Vagina (tissue), 2 donors: Measurements from ENCODE around the gene LAG3.

ENCODE experiments used
- CTCF ChIP-seq, 3 experiments: fragments of 450-650 bp in 2 of 3; fragments of 200-600 bp in 1 of 3; sonication (generic) in 1 of 3; IDR thresholded peaks; one replicate each; pipeline ENCODE4 v1.5.1; 2017 to 2019; ENCODE audit warnings: antibody characterized with exemption in 3 of 3, mild to moderate bottlenecking in 2 of 3, moderate library complexity in 2 of 3
- POLR2A ChIP-seq, 2 donors: fragments of 450-650 bp; IDR thresholded peaks; one replicate each; pipeline ENCODE4 v1.6.1; 2017; ENCODE audit warnings: antibody characterized with exemption in 2 of 2, mild to moderate bottlenecking in 2 of 2, moderate library complexity in 2 of 2
- POLR2AphosphoS5 ChIP-seq, 2 donors: sonication (generic); formaldehyde crosslinking; IDR thresholded peaks; one replicate each; pipeline ENCODE4 v1.9.0; 2017; ENCODE audit warnings: antibody characterized with exemption in 2 of 2, mild to moderate bottlenecking in 2 of 2, low read depth in 1 of 2; ENCODE audit not compliant: insufficient read depth in 1 of 2

DNA sequence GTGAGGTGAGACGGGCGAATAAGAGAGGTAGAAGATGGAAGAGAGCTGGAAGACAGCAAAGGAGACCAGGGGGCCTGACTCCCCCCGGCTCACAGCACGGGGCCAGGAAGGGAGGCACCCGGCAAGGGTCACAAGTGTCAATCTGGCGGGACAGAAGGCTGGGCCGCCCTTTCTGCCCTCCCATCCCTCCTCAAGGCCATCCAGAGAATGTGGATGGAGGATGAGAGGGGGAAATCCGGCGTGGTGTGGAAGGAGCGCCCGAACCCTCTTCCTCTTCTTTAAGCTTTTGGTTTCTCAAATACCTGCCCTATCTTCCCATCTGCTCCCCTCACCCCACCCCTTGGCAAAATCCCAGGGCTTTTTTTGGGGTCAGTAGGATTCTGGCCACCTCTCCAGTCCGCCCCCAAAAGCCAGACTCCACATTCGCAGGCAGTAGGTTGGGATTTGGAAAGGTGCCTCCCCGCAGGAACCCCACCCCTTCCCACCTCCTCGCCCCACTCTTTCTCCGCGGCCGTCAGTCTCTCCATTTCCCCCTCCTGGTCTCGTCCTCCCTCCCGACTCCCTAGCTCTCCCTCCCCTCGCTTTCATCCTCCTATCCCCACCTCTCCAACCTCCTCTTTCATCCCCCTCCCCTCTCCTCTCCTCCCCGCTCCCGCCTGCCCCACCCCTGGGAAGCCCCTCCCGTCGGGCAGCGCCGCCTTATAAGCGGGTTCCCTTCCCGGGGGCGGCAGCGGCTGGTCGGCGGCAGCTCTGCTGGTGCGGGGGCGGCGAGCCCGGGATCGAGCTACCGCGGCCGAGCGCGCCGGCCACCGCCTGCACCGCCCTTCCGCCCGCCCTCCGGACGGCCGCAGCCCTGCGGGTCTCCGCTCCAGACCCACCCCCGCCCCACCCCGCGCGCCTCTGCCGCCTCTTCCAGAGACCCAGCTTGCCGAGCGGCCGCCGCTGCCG lies 6.4 kb upstream of the LAG3 start, which contains the start of gene PTMS:
- TF ChIP-seq CTCF (IDR thresholded peaks at IDR 0.05) = no peak
- TF ChIP-seq POLR2A (IDR thresholded peaks at IDR 0.05) = peak in 1 of 2 donors; percentile 93
- peak; percentile 25 to 85 for TF ChIP-seq POLR2AphosphoS5 (IDR thresholded peaks at IDR 0.05; ENCODE audit: insufficient read depth in 1 of 2, low read depth in 1 of 2)
